OCI-LY3 (cell line): Measurements from ENCODE around the gene PTPRD.

ENCODE experiments used
- H2AFZ ChIP-seq: fragments of 200-600, 300-600 bp; shearing (Covaris generic); 2 replicates; pipeline ENCODE4 v1.6.0; 2014; ENCODE audit warnings: antibody characterized with exemption, low read depth, low read length
- H3K27ac ChIP-seq: fragments of 200-600, 300-600 bp; sonication (generic); 2 replicates; pipeline ENCODE4 v1.5.1; 2014; ENCODE audit warnings: mild to moderate bottlenecking, low read length, moderate library complexity, mixed read lengths
- H3K27me3 ChIP-seq: fragments of 200-600, 300-600 bp; sonication (generic); 2 replicates; pipeline ENCODE4 v1.6.1; 2014; ENCODE audit warnings: low read depth, low read length, mixed read lengths
- H3K36me3 ChIP-seq: fragments of 200-600, 300-600 bp; sonication (generic); replicated peaks from 2 replicates; pipeline ENCODE3; 2014; ENCODE audit warnings: low read depth, low read length, mixed read lengths
- H3K4me1 ChIP-seq: fragments of 300-600, 200-600 bp; sonication (generic); 2 replicates; pipeline ENCODE4 v1.6.1; 2014; ENCODE audit warnings: low read length, mixed read lengths
- H3K4me2 ChIP-seq: fragments of 200-600, 300-600 bp; sonication (generic); 2 replicates; pipeline ENCODE4 v1.6.1; 2014; ENCODE audit warnings: low read length, mixed read lengths
- H3K4me3 ChIP-seq: fragments of 300-600, 200-600 bp; sonication (generic); 2 replicates; pipeline ENCODE4 v1.5.1; 2014; ENCODE audit warnings: antibody characterized with exemption, mild to moderate bottlenecking, low read length, moderate library complexity
- H3K79me2 ChIP-seq: fragments of 300-600, 200-600 bp; shearing (Covaris generic); 2 replicates; pipeline ENCODE4 v1.6.1; 2014; ENCODE audit warnings: mild to moderate bottlenecking, low read length, mixed read lengths
- H3K9ac ChIP-seq: fragments of 300-600, 200-600 bp; shearing (Covaris generic); 2 replicates; pipeline ENCODE4 v1.6.0; 2014; ENCODE audit warnings: mild to moderate bottlenecking, low read length, moderate library complexity
- H3K9me3 ChIP-seq: fragments of 200-600, 300-600 bp; shearing (Covaris generic); 2 replicates; pipeline ENCODE4 v1.6.1; 2014; ENCODE audit warnings: low read length, mixed read lengths; ENCODE audit not compliant: insufficient read depth
- H4K20me1 ChIP-seq: fragments of 200-600, 300-600 bp; sonication (generic); 2 replicates; pipeline ENCODE4 v1.6.1; 2016; ENCODE audit warnings: low read length, mixed read lengths; ENCODE audit not compliant: insufficient read depth
- CTCF ChIP-seq: fragments of 200-600, 300-600 bp; sonication (generic); IDR thresholded peaks from 2 replicates; pipeline ENCODE4 v1.5.1; 2014; ENCODE audit warnings: antibody characterized with exemption, low read length, low read depth
- EZH2phosphoT487 ChIP-seq: fragments of 200-600 bp; shearing (Covaris generic); IDR thresholded peaks from 2 replicates; pipeline ENCODE4 v1.6.1; 2018; ENCODE audit warnings: antibody characterized with exemption, mixed run types, low read depth

Gene PTPRD

DNA sequence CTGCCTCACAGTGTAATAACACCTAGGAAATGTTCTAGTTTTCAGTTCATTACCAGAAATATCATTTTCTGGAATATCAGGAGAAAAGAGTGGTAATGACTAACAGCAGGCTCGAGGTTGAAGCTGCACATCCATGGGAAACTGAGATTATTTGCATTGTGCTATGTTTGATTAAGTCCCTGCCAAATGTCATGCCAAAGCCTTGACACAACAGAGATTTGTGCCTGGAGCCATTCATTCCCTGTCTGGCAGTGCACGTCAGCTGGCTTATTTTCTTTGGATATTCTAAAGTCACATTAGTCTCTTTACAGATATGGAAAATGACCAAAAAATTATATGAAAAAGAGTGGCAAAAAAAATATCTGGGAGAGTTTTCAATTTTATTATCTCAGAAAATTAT lies 848.0 kb downstream of the PTPRD start:
- no peak overlapping the region for H3K4me2 ChIP-seq
- no peak overlapping the region for H3K4me3 ChIP-seq
- no peaks in the 10 kb centered on the region for H3K4me1 ChIP-seq
- H2AFZ ChIP-seq = no peak overlapping the region
- H4K20me1 ChIP-seq = no peaks in the 10 kb centered on the region
- H3K27me3 ChIP-seq = no peaks in the 10 kb centered on the region
- no peak overlapping the region for H3K9ac ChIP-seq
- H3K36me3 ChIP-seq = no peaks in the 10 kb centered on the region
- no peak overlapping the region for H3K27ac ChIP-seq
- H3K79me2 ChIP-seq = no peaks in the 10 kb centered on the region
- no peaks in the 10 kb centered on the region for H3K9me3 ChIP-seq
- TF ChIP-seq CTCF = no peak
- no peak for TF ChIP-seq EZH2phosphoT487

DNA sequence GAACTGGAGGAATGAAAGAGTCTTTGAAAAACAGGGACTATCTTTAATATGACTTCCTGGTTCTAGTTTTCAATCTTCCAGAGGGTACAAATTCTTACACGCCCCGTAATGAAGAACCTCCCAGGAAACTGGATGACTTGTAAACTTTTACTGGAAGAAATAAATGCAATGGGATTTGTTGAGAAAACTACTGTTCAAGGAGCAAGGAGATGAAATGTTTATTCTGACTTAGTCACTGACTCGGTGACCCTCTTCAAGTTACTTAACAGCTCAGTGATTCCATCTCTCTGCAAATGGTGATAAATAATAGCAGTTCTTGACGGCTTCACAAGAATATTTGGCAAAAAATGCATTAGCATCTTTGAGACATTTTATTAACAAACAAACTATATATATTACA lies 858.6 kb downstream of the PTPRD start:
- H3K79me2 ChIP-seq = no peaks in the 10 kb centered on the region
- no peak overlapping the region for H3K9ac ChIP-seq
- 0 out of 2 replicates have a peak, but pooled peaks cover 3% of the 10 kb centered on the region for H3K27me3 ChIP-seq
- H3K27ac ChIP-seq = no peak overlapping the region
- no peak overlapping the region for H2AFZ ChIP-seq
- H4K20me1 ChIP-seq = no peaks in the 10 kb centered on the region
- H3K4me3 ChIP-seq = no peak overlapping the region
- H3K4me2 ChIP-seq = no peak overlapping the region
- H3K9me3 ChIP-seq = no peaks in the 10 kb centered on the region
- no peaks in the 10 kb centered on the region for H3K36me3 ChIP-seq
- TF ChIP-seq EZH2phosphoT487 = no peak
- H3K4me1 ChIP-seq = no peaks in the 10 kb centered on the region

DNA sequence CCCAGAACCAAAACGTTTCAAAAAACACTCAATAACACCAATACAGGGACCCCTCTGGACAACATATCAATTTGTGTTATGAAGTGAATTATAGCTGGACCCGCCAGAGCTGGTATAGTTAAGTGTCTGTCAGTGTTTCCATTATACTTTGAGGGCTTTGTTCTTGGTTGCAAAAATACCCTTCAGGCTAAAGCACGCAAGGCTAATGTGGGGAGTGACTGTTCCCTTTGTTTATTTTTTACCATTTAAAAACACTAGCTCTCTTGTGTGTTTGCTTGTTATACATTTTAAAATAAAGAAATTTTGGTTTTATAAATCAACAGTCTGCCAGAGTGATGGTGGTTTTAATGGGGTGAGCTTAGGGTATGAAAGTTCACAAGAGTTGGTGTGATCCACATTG lies 859.5 kb downstream of the PTPRD start:
- no peaks in the 10 kb centered on the region for H4K20me1 ChIP-seq
- 0 out of 2 replicates have a peak, but pooled peaks cover 3% of the 10 kb centered on the region for H3K27me3 ChIP-seq
- H3K9me3 ChIP-seq = no peaks in the 10 kb centered on the region
- no peaks in the 10 kb centered on the region for H3K4me1 ChIP-seq
- no peaks in the 10 kb centered on the region for H3K36me3 ChIP-seq
- no peak overlapping the region for H2AFZ ChIP-seq
- no peak for TF ChIP-seq EZH2phosphoT487
- no peak for TF ChIP-seq CTCF
- no peaks in the 10 kb centered on the region for H3K79me2 ChIP-seq
- no peak overlapping the region for H3K4me3 ChIP-seq
- no peak overlapping the region for H3K9ac ChIP-seq
- H3K4me2 ChIP-seq = no peak overlapping the region
- no peak overlapping the region for H3K27ac ChIP-seq

GRCh38 chr9:9752722-9753121 lies 860.1 kb downstream of the PTPRD start:
- H4K20me1 ChIP-seq = no peaks in the 10 kb centered on the region
- no peak overlapping the region for H3K4me3 ChIP-seq
- H3K27me3 ChIP-seq = 0 out of 2 replicates have a peak, but pooled peaks cover 3% of the 10 kb centered on the region
- no peaks in the 10 kb centered on the region for H3K9me3 ChIP-seq
- H3K36me3 ChIP-seq = no peaks in the 10 kb centered on the region
- H3K79me2 ChIP-seq = no peaks in the 10 kb centered on the region
- no peaks in the 10 kb centered on the region for H3K4me1 ChIP-seq
- H2AFZ ChIP-seq = no peak overlapping the region
- no peak overlapping the region for H3K9ac ChIP-seq
- no peak overlapping the region for H3K4me2 ChIP-seq
- H3K27ac ChIP-seq = no peak overlapping the region
- TF ChIP-seq EZH2phosphoT487 = no peak
- TF ChIP-seq CTCF = no peak

DNA sequence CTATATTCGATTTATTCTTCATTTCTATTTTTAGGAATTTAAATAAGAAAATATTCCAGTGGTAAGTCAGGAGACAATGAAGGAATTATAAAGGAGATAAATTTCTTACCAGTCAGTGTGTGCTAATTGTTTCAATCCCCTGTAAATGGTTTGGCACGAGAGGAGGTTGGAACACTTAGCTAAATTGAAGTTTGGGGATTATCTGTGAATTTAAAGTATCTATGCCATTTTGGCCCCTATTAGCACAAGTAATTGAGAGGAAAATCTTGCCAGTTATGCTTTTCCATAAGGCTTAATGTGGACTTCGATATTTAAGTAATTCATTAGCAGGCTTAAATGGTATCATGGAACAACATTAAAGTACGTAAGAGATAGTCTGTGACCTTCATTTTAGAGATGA lies 860.8 kb downstream of the PTPRD start:
- no peak overlapping the region for H3K27ac ChIP-seq
- H3K4me2 ChIP-seq = no peak overlapping the region
- H3K4me1 ChIP-seq = no peaks in the 10 kb centered on the region
- 0 out of 2 replicates have a peak, but pooled peaks cover 3% of the 10 kb centered on the region for H3K27me3 ChIP-seq
- no peaks in the 10 kb centered on the region for H3K79me2 ChIP-seq
- no peaks in the 10 kb centered on the region for H3K9me3 ChIP-seq
- no peaks in the 10 kb centered on the region for H4K20me1 ChIP-seq
- H2AFZ ChIP-seq = no peak overlapping the region
- H3K4me3 ChIP-seq = no peak overlapping the region
- TF ChIP-seq CTCF = no peak
- TF ChIP-seq EZH2phosphoT487 = no peak
- H3K9ac ChIP-seq = no peak overlapping the region
- no peaks in the 10 kb centered on the region for H3K36me3 ChIP-seq
